GM18511 (cell line): ENCODE data around the gene MORF4L1.
A peak's percentile ranks its signal among the peaks of the same experiment; 100 is the strongest.
"Not testable (repeated sequence)": the region's sequence is repeated elsewhere in the genome, so short reads cannot be mapped to it uniquely, and the experiment has no call there.

Source experiments
- ATAC-seq: cut with Tn5 transposase; IDR thresholded peaks from one replicate; pipeline ENCODE4 v1.9.1; 2021; ENCODE audit warnings: mild to moderate bottlenecking, moderate library complexity; ENCODE audit not compliant: unreplicated experiment

Gene MORF4L1, protein sequence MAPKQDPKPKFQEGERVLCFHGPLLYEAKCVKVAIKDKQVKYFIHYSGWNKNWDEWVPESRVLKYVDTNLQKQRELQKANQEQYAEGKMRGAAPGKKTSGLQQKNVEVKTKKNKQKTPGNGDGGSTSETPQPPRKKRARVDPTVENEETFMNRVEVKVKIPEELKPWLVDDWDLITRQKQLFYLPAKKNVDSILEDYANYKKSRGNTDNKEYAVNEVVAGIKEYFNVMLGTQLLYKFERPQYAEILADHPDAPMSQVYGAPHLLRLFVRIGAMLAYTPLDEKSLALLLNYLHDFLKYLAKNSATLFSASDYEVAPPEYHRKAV

DNA sequence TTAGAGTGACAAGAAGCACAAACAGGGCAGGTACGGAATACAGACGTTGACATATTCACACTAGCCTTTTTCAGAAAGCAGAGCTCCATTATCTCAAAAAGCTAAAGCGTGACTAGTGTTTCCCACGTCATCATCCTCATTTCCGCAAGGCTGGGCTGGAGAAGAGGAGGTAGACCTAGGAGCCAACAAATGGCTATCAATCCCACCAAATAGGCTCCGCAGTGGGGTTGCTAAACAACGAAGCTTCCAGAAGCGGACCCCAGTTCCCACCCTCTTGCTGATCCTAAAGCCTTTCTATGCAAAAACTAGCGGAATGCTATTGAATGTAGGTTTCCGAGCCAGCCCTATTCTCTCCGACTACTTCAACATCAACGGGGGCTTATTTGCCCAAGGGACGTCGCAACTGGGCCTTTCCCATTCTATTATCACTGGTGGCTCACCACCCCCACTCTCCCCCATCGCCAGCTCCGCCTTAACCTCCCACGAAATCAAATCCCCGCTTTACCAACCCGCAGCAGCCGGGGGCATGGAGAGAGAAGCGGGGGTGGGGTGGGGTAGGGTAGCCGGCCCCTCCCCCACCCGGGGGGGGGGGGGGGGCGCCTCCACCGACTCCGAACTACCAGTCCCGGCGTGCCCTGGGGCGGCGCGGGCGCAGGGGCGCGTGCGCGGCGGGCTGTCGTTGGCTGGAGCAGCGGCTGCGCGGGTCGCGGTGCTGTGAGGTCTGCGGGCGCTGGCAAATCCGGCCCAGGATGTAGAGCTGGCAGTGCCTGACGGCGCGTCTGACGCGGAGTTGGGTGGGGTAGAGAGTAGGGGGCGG lies at the start of gene MORF4L1:
MORF4L1 (plus strand) TSS at position 736 of the 817 bp plus-strand sequence. CDS start 128 bp downstream, outside the sequence.
- peak; percentile 74 for ATAC-seq

DNA sequence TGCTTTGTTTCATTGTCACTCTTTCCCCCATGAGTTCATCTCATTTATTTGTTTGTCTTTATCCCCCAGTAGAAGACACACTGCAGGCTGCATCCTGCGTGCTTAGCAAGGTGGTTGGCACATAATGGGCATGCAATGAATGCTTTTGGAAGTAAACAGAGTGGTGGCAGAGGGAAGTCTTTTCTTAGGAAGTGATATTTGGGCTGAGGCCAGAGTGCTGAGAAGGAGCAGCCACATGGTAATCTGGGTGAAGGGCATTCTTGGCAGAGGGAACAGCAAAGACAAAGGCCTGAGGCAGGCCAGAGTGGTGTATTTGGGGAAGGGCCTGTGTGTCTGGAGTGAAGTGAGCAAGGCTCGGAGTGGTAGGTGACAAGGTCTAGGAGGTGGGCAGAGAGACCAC lies 43.8 kb upstream of the MORF4L1 start:
- ATAC-seq = no peak

DNA sequence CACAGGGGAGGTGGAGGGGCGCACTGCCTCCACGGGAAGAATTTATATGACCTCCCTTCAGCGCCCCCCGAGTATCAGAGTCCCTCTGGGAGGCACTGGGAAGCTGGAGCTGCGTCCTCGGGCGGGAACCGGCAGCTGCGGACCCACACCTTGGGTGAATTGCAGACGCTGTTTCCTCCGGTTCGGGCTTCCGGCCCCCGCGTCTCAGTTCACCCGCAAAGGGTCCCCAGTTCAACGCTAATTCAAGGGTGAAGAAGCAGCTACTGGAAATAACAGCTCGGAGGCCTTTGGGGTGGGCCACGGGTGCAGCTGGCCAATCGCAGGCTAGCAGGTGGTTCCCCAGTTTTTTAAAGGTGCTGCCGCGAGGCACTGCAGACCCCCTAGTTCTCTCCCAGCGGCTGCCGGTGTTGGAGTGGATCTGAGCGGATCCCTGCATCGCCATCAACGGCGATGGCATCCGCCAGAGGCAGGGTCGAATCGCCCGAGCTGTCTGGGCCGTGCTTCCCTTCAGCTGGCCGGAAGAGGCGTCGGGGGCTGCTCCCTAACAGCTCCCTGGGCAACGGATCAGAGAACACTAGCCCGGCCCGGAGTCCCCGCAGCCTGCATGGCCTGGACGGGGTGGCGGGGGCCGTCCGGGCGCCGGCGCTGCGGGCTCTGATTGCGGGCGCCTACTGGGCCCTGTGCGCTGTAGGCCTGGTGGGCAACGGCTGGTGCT lies 42.0 kb upstream of the MORF4L1 start:
- peak; percentile 56 for ATAC-seq

DNA sequence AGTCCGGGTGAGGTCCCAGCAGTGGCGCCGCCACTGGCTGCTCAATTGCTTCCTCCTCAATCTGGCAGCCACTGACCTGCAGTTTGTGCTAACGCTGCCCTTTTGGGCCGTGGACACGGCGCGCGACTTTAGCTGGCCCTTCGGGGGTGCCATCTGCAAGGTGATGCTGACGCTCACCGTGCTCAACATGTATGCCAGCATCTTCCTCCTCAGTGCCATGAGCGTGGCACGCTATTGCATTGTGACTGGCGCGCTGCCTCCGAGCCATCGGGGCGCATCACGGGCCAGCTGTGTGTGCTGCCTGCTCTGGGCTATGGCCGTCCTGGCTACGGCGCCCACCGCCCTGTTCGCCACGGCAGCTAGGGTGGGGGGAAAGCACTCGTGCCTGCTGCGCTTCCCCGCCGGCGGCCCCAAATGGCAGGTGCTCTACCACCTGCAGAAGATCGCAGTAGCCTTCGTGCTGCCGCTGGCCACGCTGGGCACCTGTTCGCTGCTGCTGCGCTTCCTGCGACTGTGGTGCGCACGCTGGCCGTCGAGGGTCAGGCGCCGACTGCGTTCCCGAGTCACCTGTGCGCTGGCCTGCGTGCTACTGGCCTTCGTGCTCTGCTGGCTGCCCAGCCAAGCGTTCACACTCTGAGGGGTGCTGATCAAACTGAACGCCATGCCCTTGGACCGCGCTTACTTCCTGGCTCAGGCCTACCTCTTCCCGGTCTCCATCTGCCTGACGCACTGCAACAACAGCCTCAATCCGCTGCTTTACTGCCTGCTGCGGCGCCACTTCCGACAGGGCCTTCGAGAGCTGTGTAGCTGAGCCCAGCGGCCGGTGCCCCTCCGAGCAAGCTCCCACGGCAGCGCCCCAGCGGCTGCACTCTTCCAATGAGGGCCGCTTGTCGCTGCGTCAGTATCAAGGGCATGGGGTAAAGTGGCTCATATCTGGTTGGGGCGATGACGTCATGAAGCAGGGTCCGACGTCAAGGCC lies 41.2 kb upstream of the MORF4L1 start:
- no peak for ATAC-seq

DNA sequence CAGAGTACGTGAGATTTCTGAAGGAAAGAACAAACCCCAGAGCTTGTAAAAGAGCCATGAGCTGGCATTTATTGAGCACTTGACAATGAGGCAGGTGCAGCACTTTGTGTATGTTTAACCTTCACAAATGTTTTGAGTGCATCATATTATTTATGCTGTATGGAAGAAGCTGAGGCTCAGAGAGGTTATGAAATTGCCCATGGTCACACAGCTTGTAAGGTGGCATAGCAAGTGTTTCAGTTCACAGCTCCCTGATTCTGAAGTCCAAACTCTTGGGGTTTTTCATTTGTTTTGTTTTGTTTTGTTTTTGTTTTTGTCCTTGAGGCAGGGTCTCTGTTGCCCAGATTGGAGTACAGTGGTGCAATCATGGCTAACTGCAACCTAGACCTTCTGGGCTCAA lies 36.4 kb upstream of the MORF4L1 start:
- no peak for ATAC-seq

DNA sequence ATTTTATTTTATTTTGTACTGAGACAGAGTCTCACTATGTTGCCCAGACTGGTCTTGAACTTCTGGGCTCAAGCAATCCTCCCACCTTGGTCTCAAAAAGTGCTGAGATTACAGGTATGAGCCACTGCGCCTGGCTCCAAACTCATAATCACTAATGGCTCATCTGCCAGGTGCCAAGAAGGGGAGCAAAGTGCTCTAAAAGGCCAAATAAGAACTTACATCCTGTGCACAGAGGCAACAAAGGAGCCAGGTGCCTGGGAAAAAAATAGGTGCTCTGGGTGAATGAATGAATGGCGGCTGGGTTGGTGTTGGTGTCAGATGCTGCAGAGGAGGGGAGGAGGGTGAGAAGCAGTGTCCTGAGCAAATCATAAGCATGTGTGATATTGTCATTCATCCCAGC lies 35.6 kb upstream of the MORF4L1 start:
- ATAC-seq = no peak

DNA sequence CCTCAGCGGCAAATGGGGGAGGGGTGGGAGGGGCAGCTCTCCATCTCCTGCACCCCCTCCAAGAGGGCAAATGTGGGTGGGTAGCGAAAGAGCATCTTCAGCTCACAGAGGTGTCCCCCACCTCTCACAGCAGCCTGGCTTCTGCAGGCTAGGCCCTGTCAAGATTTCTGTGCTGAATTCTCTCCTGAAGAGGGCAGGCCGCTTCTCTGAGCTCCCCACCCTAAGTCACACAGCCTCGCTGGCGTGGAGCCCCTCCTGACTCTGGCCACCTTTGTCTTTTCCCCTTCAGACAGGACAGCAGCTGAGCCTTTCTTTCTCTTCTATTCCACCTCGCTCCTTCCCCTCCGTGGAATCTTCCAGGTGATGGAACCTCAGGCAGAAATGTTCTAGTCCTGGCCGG lies 35.1 kb upstream of the MORF4L1 start:
- no peak for ATAC-seq

DNA sequence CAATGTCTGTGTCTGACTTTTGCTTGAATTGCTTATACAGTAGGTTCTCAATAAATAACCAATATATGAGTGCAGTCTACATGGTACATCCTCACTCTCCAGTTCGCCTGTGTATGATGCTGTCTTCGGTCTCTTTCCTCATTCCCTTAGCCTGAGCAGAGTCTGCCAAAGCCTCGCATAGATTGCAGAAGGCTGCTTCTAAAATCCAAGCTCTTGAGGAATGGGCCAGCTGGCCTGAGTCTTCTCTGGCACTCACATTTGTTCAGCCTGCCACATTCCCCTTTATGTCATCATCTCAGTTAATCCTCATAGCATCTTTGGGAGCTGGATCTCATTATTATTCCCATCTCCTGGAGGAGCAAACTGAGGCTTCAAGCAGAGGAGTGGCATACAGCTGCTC lies 34.2 kb upstream of the MORF4L1 start:
- ATAC-seq = no peak

DNA sequence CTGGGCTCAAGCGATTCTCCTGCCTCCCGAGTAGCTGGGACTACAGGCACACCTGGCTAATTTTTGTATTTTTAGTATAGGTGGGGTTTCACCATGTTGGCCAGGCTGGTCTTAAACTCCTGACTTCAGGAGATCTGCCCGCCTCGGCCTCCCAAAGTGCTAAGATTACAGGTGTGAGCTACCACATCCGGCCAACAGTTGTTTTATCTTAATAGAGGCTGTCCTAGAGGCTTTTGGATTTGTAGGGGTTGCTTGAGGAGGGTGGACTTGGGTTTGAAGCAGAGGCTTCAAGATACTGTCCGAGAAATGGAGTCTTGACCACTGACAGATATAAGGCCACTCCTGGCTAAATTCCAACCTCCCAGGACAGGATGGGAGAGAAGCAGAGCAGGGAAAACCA lies 33.5 kb upstream of the MORF4L1 start:
- not testable (repeated sequence) for ATAC-seq

DNA sequence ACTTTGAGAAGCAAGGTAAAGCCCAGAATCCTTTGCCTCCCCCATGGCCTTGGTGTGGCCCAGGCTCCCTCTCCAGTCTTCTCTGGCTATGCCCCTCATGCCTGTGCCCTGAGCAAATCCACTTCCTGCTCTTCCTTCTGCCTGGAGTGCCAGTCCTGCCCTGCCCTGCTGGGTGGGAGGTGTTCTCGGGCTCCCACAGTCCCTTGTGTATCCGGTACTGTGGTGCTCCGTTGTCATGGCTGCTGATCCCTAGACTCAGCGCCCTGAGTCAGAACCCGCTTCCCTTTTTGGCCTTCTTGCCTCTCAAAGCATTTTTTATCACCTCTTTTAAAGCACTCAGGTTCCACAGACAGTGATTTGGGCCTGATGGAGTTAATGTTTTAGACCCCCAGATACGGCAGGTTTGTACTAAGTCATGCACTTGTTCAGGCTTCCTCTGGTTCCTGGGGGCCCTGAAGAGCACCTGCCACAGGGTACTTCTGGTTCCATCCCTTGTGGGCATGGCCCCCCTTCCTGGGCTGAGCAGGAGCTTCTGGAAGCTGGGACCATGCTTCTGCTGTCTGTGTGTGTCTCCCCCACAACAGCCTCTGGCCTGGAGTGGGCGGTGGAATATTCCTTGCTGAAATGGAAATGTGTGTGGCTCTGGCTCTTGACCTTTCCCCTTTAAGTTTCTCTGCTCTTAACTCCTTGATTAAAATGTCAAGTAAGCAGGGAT lies 31.9 kb upstream of the MORF4L1 start:
- no peak for ATAC-seq

DNA sequence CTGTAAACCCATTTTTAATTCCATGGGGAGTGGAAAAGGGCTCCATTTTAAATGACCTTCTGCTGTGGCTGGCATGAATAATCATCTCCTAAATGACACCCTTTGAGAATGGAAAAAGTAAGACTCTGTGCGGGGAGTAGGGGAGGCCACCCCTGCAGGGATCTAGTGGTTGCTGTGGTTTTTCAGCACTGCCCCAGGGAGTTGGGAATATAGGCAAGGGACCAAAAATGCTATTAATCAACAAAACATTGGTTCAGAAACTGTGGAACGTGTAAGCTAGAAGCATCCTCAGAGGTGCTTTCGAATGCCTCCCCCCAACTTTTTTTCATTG lies 31.3 kb upstream of the MORF4L1 start:
- ATAC-seq = no peak

DNA sequence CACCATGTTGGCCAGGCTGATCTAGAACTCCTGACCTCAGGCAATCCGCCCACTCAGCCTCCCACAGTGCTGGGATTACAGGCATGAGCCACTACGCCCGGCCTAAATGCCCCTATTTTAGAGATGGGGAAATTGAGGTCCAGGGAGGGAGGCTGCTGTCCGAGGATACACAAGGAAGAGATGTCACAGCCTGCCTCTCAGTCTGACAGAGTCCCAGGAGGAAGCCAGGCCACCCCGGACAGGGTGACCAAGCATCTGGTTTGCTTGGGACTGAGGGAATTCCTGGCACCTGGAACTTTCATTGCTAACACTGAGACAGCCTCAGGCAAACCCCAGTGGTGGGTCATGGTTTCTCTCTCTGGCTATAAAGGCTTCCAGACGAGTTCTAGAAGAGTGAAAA lies 30.8 kb upstream of the MORF4L1 start:
- no peak for ATAC-seq

DNA sequence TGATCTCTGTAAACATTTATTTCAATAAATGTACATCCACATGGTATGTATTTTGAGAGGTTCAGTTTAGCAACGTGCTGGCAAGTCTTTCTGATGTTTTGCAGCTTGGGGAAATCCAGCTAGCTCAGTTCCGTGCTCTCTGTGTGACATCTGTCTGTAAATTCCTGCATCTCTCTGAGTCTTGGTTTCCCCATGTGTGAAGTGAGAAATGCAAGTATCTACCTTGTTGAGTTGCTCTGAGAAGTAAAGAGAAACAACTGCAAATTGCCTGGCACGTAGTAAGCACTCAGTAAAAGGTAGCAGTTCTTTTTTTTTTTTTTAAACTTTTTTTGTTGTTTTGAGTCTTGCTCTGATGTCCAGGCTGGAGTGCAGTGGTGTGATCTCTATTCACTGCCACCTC lies 30.2 kb upstream of the MORF4L1 start:
- ATAC-seq = no peak

DNA sequence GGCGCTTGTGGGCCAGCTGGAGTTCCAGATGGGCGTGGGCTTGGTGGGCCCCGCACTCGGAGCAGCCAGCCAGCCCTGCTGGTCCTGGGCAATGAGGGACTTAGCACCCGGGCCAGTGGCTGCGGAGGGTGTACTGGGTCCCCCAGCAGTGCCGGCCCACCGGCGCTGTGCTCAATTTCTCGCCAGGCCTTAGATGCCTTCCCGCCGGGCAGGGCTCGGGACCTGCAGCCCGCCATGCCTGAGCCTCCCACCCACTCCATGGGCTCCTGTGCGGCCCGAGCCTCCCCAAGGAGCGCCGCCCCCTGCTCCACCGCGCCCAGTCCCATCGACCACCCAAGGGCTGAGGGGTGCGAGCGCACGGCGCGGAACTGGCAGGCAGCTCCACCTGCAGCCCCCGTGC lies 25.8 kb upstream of the MORF4L1 start:
- ATAC-seq = not testable (repeated sequence)

DNA sequence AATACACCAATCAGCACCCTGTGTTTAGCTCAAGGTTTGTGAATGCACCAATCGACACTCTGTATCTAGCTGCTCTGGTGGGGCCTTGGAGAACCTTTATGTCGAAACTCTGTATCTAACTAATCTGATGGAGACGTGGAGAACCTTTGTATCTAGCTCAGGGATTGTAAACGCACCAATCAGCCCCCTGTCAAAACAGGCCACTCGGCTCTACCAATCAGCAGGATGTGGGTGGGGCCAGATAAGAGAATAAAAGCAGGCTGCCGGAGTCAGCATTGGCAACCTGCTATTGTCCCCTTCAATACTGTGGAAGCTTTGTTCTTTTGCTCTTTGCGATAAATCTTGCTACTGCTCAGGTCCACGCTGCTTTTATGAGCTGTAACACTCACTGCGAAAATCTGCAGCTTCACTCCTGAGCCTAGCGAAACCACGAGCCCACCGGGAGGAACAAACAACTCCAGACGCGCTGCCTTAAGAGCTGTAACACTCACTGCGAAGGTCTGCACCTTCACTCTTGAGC lies 25.2 kb upstream of the MORF4L1 start:
- ATAC-seq = not testable (repeated sequence)

DNA sequence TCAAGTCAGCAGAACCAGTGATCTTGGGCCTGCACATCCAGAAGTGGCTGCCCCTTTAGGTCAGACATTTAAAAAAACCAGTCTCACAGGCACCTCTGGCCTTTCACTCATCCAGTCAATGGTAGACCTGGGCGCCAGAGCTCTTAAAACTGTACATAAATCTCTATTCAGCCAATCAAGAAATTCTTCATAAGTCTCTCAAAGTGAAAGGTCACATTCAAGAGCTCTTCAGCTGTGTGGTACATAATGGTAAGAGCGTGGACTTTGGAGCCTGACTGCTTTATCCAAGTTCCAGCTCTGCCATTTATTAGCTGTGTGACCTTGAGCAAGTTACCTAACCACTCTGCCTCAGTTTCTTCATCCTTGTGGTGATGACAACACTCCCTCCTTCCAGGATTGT lies 22.3 kb upstream of the MORF4L1 start:
- no peak for ATAC-seq

DNA sequence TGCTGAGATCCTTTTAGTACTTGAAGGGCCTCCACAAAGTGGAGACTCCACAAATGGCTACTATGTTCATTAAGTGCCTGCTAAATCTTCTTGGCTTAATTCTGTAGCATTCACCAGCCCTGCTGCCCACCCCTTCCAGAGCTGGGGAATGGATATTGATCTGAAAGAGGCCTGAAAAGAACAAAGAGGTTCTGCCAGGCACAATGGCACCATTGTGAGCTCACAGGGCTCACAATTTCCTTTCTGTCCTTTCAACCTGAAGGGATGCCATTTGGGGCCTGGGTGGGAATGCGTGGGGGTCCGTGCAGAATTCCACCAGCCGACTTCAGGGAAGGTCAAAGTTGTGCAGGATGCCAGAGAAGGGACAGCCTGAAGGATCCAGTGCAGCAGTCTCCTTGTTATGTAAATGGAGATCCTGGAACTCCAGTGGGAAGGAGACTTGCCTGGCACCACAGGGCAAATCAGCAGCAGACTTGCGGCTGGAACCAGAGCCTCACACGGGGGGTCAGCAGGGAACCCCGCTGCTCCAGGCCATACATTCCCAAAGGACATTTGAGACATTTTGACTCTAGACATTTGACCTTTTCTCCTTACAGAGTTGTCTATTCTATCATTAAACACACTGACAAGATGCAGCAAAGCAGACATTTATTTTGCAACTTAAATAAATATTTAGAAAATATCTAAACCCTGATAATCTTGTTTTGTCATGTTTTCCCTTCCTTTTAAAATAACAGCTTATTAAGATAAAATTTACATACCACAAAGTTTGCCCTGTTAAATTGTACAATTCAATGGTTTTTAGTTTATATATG lies 21.5 kb upstream of the MORF4L1 start:
- ATAC-seq = no peak

DNA sequence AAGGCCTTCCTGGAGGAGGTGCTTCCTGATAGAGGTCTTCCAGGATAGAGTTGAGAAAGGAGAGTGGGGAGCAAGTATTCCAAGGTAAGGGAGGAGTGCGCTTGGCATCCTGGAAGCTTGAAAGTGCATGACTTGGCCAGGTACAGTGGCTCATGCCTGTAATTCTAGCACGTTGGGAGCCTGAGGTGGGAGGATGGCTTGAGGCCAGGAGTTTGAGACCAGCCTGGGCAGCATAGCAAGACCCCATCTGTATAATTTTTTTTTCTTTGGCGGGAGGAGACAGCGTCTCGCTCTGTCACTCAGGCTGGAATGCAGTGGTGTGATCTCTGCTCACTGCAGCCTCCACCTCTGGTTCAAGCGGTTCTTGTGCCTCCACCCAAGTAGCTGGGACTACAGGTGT lies 19.2 kb upstream of the MORF4L1 start:
- no peak for ATAC-seq

DNA sequence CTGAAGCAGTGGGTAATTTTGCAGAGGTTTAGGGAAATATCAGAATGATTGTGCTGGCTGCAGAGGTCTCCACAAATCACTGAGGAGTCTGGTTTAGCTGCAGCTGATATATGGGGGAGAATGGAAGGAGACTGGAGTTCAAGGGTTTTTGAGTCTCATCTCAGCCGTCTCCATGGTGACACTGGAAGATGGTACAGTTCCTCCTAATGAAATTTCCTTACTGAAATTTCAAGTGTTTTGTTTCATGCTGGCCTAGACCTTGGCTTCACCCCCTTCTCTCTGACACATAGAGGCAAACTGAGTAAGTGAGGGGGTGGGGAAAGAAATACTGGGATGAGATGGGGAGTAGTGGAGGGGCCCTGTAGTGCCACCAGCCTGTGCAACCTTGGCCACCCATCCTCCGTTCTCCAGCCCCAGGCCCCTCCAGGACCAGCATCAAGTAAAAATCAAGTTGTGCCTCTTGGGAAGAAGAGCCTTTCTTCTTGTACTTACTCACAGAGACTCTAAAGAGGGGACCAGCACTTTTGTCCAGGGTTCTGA lies 17.8 kb upstream of the MORF4L1 start:
- no peak for ATAC-seq
